Midbrain (tissue), 1 donor: ENCODE measurements around the gene NRXN3.

Experiments used
- DNase-seq: peaks from one replicate; lab custom pipeline; 2025; lab: John Stamatoyannopoulos, UW

The NRXN3 gene

GRCh38 chr14:79822034-79822433 is 1651.9 kb downstream of the NRXN3 start:
- DNase-seq, result no peak

DNA sequence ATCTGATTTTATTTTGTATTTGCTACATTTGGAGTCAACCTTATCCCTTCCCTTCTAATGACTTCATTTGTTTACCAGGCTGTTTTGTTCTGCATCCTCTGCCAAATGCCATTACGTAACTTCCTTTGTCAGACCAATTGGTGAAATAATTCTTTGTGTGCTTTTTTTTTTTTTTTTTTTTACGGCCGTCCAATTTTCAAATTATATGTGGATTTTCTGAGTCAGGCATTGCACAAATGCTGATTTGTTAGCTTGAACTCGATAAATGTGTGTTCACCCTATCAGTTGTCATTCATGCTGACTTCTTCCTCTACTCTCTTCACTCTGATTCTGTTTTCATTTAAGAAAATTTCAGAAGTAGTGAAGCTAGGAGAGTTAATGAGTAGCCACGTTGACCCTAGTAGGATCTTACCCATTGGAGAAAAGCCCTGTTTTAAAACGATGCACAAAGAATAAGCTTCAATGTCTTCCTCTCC is 1654.9 kb downstream of the NRXN3 start:
- DNase-seq, result peak; percentile 89

DNA sequence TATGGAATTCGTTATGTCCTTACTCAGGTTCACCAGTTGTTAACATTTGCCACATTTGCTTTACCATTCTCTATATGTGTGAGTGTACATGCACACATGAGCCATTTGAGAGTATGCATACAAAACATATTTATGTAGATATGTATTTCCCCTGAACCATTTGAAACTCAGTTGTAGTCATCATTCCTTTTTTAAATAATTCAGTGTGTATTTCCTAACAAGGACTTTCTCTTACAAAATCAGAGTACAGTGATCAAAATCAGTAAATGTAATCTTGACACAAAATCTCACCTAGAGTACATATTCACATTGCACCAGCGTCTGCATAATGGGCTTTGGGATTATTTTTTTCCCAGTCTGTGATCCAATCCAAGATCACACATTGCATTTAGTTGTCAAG is 1656.2 kb downstream of the NRXN3 start:
- no peak for DNase-seq

DNA sequence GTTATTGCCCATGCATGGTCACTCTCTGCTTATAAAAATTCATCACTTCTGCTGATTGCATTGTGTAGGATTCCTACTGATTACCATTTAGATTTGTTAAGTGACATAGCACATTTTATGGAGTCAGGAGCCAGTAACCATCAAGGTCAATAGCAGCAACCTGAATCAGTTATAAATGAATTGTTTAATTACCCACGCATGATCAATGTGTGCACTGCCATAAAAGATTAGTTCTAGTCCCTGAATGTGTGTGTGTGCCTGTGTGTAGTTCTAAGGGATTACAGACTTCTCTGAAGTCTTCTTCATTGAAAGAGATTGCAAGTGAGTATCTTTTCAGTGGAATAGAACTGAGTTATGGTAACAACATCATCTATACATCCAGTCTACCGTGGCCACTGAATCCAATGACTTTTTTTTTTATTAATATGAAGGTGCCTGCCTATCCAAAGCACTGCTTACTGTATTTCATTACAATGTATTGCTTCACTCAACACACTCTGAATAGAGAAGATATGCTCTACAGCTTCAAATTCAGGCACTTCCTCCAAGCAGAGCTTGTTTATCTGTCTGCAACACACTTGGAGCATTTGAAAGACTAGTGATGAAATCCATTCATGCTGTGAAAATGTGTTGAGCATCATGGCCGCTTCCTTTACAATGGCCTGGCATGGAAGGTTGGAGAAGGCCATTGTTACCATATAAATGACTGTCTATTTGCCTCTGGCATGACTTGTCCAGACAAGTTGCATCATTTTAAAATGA is 1659.4 kb downstream of the NRXN3 start:
- DNase-seq, result no peak

DNA sequence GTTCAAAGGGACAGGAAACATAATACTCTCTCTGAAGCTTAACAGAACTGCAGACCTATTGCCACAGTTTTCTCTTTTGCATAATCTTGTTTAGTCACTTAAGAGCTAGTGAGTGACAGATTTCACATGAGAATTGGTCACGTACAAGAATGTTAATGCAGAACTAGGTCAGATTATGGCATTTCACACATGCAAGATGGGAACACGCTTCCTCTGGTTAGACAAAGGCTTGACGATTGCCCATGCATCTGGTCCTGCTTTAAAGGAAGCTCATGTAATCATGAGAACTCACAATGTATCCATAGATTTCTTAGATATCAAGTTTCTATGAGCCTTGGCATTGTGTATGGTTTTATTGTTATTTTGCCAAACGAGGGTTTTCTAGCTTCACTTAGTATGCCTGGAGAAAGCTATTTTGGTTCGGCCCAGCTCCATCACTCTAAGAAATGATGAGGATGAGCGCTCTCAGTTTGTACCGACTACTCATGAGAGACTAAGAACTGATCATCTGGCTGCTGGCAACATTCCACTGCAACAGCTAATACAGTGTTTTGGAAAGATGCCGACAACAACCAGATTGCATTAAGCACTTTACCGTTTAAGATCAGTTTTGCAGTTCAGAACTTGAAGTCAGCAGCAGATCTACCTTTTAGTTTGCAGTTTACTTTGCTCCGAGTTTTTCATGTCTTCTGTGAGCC is 1661.2 kb downstream of the NRXN3 start:
- DNase-seq, result no peak

GRCh38 chr14:79833781-79834180 is 1663.6 kb downstream of the NRXN3 start:
- DNase-seq, result no peak

DNA sequence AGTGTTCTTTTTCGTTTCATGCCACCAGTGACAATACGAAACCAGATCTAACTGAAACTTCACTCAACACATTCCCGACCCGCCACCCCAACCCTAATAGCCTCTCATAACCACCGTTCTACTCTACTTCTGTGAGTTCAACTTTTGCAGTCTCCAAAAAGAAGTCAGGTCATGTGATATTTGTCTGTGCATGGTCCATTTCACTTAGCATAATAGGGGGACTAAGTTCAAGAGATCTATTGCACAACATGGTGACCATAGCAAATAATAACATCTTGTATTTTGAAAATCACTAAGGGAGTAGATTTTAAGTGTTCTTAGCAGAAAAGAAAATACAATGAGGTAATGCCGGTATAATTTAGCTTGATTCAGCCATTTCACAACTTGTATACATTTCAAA is 1664.7 kb downstream of the NRXN3 start:
- no peak for DNase-seq

GRCh38 chr14:79836577-79836976 is 1666.4 kb downstream of the NRXN3 start:
- DNase-seq, result no peak

DNA sequence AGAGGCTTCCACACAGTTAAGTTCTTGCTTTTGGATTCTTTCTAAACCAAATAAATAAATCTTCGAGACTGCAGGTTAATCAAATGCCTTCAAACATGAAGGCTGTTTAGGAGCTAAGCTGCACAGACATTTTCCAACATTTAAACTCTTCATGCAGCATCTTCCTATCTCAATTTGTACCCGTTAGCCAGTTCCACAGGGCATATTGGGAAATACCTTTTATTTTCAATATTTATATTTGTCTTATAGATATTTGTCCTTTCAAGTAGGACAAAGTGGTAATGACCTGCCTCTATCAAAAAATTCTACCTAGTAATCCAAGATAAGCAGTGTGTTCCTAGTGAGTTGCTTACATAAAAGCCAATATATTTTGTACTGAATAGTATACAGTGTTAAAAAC is 1667.5 kb downstream of the NRXN3 start:
- DNase-seq, result no peak

DNA sequence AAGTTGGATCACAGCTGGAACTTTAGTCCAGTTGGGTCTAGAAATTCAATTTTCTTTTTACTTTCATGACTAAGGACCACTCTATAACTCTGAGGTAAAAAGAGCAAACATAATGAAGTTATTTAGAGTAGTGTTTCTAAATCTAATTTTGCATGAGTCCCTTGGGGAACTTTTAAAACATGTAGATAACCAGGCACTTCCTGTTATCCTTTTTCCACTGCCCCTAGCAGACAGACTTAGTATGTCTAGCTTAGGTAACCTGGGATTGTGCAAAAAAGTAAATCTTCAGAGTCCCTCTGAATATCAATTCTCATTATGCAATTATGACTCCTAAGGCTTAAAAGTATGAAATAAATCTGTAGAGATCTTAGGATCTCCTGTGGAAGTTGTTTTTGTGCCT is 1669.9 kb downstream of the NRXN3 start:
- DNase-seq, result no peak

- DNase-seq, result no peak
These were observed 1670.7 kb downstream of the NRXN3 start for GRCh38 chr14:79840831-79841230.

GRCh38 chr14:79841433-79841832 is 1671.3 kb downstream of the NRXN3 start:
- DNase-seq, result no peak

- no peak for DNase-seq
These were observed 1672.1 kb downstream of the NRXN3 start for GRCh38 chr14:79842270-79842669.

- DNase-seq, result no peak
These were observed 1683.0 kb downstream of the NRXN3 start for GRCh38 chr14:79852950-79853744.

DNA sequence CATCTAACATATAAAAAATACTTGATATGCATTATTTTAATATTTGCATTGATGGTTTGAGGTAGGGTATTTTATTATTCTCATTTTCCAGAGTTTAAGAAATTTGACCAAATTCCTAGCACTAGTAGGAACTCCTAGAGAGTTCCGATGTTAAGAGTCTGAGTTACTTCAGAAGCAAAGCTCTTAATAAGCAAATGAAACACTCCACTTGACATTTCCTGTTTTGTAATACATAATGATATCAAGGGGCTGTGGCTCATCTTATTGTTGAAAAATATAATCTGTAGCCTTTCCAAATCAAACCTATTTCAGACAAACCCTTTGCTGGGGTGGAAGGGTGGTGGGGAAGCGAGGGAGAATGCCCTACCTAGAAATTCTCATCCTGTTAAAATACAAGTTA is 1685.6 kb downstream of the NRXN3 start:
- no peak for DNase-seq

- no peak for DNase-seq
These were observed 1686.2 kb downstream of the NRXN3 start for GRCh38 chr14:79856381-79856780.

DNA sequence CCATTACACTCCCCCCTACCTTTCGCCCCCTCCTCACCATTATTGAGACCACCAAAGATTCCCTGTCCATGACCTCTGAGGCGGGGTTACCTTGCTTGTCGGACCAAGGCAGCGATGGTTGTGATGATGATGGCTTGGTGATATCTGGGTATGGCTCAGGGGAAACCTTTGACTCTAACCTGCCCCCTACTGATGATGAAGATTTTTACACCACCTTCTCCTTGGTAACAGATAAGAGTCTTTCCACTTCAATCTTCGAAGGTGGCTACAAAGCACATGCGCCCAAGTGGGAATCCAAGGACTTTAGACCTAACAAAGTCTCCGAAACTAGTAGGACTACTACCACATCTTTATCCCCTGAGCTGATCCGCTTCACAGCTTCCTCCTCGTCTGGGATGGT is 1690.9 kb downstream of the NRXN3 start:
- no peak for DNase-seq

- DNase-seq, result no peak
These were observed 1691.9 kb downstream of the NRXN3 start for GRCh38 chr14:79862045-79862444.

GRCh38 chr14:79871136-79871535 is 1701.0 kb downstream of the NRXN3 start:
- DNase-seq, result no peak

DNA sequence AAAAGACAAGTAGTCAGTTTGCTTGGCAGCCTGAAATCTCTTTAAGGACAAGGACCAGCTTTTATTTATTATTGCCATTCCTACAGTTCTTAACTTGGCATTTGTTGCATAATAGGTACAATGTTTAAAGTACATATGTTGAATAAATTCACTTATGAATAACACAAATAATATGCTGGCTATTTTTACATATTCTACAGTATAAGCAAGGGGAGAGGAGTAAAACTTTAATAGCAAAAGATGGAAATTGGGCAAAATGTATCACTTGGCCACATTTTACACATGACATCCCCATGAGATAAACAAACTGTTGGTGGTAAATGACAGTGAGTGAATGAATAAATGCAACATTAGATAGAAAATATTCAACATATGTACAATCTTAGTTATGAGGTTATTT is 1708.1 kb downstream of the NRXN3 start:
- DNase-seq, result no peak

- DNase-seq, result no peak
These were observed 1708.6 kb downstream of the NRXN3 start for GRCh38 chr14:79878785-79879184.

DNA sequence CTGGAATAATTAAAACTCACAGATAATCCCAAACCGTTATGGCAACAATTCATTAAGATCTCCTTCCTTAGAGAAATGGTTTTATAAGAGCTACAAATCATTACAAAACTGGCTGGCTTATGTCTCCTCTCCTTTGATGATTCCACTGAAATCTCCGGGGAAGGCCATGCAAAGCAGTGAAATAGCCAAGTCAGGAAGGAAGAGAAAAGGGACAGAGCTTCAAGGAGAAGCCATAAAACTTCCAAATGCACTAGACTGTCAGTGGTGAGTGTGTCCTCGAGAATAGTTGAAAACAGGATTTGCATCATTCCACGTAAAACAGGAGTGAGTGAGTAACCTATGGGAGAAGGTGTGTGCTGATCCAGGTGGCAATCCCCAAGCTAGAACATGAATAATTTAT is 1711.1 kb downstream of the NRXN3 start:
- DNase-seq, result no peak

GRCh38 chr14:79890527-79890926 is 1720.4 kb downstream of the NRXN3 start:
- no peak for DNase-seq
